C4-2B (cell line): ENCODE measurements around the gene MAMDC2.

ENCODE experiments used
- H3K27ac ChIP-seq: fragments of 450-650 bp; 2 replicates; pipeline ENCODE4 v1.5.1; 2017
- ZFX ChIP-seq: fragments of 450-650 bp; IDR thresholded peaks from 2 replicates; pipeline ENCODE4 v1.6.1; 2017
- TF ChIP-seq, protein P1 (sequence below): fragments of 450-650 bp; conservative IDR thresholded peaks from 2 replicates; pipeline ENCODE4 v1.5.1; 2017; ENCODE audit warnings: mild to moderate bottlenecking

The MAMDC2 gene

DNA sequence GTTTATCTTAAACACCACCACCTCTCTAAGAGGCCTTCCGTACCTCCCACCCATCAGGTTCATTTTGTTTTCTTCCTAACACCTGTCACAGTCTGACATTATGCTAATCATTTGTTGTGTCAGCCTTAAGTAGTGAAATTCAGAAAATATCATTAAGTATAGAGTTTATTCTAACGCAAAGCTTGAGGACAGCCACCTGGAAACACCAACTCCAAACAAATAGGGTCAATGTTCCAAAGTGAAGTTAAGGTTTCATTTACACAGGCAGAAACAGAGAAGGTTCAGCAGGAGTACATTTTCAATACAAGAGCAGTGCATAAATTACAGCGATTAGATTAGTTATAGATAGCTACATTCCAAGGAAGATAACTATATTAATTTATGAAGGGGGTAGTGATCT, 213.9 kb downstream of the MAMDC2 start:
- H3K27ac ChIP-seq = no peak overlapping the region; the same call in 1 of the 2 replicates

DNA sequence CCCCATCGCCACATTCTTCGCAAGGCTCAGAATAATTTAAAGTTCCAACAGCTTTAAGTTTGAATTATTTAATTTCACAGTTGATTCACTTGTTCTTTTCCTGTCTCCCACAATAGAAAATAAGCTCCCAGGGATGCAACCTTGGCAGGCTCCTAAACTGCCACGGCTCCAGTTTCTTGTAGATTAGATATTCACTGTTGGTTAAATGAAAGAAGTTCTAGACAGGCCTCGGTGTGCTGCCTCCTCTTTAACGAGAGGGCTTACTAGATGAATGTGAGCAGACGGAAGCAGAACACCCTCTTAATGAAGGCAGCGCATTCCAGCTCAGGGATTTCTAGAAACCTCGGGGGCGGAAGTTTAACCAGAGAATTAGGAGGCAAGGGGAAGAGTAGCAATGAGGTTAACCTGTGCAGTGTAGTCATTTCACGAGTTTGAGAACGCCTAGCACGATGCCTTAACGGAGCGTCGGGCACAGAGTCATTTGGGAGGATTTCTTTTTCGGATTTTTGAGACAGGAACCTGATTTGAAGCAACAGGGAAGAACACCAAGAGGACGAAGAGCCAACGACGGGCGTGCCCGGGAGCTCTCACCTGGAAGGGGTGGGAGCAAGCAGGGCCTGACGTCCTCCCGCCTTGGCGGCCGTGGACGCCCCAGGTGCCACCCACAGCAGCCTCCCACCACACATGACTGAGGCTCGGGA, 214.5 kb downstream of the MAMDC2 start:
- TF ChIP-seq, protein P1, sequence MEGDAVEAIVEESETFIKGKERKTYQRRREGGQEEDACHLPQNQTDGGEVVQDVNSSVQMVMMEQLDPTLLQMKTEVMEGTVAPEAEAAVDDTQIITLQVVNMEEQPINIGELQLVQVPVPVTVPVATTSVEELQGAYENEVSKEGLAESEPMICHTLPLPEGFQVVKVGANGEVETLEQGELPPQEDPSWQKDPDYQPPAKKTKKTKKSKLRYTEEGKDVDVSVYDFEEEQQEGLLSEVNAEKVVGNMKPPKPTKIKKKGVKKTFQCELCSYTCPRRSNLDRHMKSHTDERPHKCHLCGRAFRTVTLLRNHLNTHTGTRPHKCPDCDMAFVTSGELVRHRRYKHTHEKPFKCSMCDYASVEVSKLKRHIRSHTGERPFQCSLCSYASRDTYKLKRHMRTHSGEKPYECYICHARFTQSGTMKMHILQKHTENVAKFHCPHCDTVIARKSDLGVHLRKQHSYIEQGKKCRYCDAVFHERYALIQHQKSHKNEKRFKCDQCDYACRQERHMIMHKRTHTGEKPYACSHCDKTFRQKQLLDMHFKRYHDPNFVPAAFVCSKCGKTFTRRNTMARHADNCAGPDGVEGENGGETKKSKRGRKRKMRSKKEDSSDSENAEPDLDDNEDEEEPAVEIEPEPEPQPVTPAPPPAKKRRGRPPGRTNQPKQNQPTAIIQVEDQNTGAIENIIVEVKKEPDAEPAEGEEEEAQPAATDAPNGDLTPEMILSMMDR = no peak
- no peak for TF ChIP-seq ZFX
- peak overlapping the region; percentile 91 for H3K27ac ChIP-seq

More for the DNA sequence above, 213.9 kb downstream of the MAMDC2 start:
- TF ChIP-seq, protein P1 = no peak
- TF ChIP-seq ZFX = no peak

DNA sequence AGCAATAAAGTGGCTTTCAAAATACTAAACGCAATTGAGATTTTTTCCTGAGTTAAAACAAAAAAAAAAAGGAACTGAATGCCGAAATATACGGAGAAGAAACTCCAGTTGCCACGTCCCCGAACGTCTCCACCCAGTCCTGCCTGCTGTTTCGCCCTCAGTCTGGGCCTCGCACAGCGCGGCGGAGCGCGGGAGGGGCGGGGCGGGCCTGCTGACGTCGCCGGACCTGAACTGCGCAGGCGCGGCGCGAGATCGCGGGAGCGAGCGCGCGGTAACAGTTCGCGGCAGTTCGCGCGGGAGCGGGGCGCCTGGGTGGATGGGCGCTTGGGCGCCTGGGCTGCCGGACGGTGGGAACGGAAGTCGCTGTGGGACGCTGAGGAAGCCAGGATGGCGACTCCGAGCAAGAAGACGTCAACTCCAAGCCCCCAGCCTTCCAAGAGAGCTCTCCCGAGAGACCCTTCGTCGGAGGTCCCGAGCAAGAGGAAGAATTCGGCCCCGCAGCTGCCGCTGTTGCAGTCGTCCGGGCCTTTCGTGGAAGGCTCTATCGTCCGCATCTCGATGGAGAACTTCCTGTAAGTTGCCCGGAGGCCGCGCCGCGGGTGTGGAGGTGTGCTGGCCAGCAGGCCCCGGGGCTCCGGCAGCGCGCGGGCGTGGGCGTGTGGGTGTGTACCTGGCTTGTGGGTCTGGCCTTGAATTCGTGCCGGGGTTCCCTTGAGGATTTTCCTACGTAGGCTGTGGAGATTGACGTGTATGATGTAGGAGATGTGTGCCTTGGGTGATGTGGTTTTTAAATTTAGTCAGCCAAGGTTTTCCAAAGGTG, 215.3 kb downstream of the MAMDC2 start, which contains the start of gene SMC5:
SMC5 (plus strand) TSS at position 287 of the 820 bp plus-strand sequence; CDS start at position 388, 101 bp downstream.
- peak; percentile 90 for TF ChIP-seq ZFX
- TF ChIP-seq, protein P1 = no peak

DNA sequence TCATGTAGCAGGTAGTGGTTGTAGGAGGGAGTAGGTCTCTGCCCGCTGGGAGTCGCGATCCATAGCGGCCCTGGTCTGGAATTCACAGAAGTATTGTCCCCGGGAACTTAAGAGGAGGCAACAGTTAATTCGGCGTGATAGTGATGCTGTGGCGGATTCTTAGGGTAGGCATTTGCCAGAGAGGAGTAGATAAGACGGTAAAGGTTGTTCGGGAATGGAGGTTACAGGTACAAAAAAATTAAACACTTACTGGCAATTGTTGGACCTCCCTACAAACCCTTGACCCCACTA, 215.8 kb downstream of the MAMDC2 start:
- TF ChIP-seq, protein P1 = 0 out of 2 replicates have a peak, but pooled peaks have one; percentile 9
- no peak for TF ChIP-seq ZFX
- H3K27ac ChIP-seq = peak overlapping the region; percentile 91

More for the DNA sequence above, 215.3 kb downstream of the MAMDC2 start, which contains the start of gene SMC5:
- peak within 1 kb of the TSS; percentile 91 for H3K27ac ChIP-seq

DNA sequence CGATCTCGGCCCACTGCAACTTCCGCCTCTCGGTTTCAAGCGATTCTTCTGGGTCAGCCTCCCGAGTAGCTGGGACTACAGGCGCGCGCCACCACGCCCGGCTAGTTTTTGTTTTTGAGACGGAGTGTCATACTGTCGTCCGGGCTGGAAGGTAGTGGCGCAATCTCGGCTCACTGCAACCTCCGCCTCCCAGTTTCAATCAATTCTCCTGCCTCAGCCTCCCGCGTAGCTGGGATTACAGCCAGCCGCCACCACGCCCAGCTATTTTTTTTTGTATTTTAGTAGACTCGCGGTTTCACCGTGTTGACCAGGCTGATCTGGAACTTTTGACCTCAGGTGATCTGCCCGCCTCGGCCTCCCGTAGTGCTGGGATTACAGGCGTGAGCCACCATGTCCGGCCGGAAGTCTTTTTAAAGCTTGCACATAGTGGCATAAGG, 216.4 kb downstream of the MAMDC2 start:
- peak overlapping the region; percentile 91 for H3K27ac ChIP-seq
- TF ChIP-seq, protein P1 = no peak
- no peak for TF ChIP-seq ZFX

DNA sequence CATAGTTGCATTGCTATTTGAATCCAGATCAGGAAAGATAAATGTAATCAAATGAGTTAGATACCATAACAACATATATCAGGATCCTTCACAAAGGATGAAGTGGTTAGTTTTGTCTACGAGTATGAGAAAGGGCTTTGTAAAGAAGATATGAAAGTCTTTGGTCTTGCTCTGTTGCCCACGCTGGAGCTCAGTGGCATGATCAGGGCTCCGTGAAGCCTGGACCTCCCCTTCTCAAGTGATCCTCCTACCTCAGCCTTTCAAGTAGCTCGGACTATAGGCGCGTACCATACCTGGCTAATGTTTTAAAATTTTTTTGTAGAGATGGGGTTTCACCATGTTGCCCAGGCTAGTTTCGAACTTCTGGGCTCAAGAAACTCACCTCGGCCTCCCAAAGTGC, 217.0 kb downstream of the MAMDC2 start:
- no peak for TF ChIP-seq ZFX
- TF ChIP-seq, protein P1 = no peak
- H3K27ac ChIP-seq = no peak overlapping the region
